HepG2 (cell line): ENCODE results near the gene TRPC4AP.

Source experiments
- HMGXB3 ChIP-seq: sonication (generic); formaldehyde crosslinking; IDR thresholded peaks from 2 replicates; pipeline ENCODE4 v1.4.0; 2020; ENCODE audit warnings: missing genetic modification reagents, borderline replicate concordance
- TAF1 ChIP-seq: sonication (generic); formaldehyde crosslinking; IDR thresholded peaks from 2 replicates; pipeline ENCODE4 v1.4.0; 2020; ENCODE audit warnings: missing genetic modification reagents

GRCh38 chr20:34989670-34990069 lies 102.9 kb downstream of the TRPC4AP start:
- TF ChIP-seq TAF1 (CRISPR knock-in tag): no peak
- no peak for TF ChIP-seq HMGXB3
